GOT3 (cell line): ENCODE data around the gene CEP55.
A peak's percentile ranks its signal among the peaks of the same experiment; 100 is the strongest.

Experiments
- DNase-seq: peaks from one replicate; lab custom pipeline; 2025; ENCODE audit warnings: mixed read lengths; lab: John Stamatoyannopoulos, UW

The CEP55 gene

GRCh38 chr10:93469454-93469853, 27.0 kb upstream of the CEP55 start:
- no peak for DNase-seq

GRCh38 chr10:93471110-93471651, 25.2 kb upstream of the CEP55 start:
- DNase-seq = no peak

- DNase-seq = no peak
Observed at GRCh38 chr10:93473161-93473560, 23.3 kb upstream of the CEP55 start.

- no peak for DNase-seq
Observed at GRCh38 chr10:93473804-93474472, 22.5 kb upstream of the CEP55 start.

- no peak for DNase-seq
Observed at GRCh38 chr10:93475227-93475626, 21.2 kb upstream of the CEP55 start.

GRCh38 chr10:93475871-93476270, 20.5 kb upstream of the CEP55 start:
- no peak for DNase-seq

GRCh38 chr10:93476756-93477155, 19.7 kb upstream of the CEP55 start:
- no peak for DNase-seq

GRCh38 chr10:93478873-93479272, 17.5 kb upstream of the CEP55 start:
- DNase-seq = no peak

GRCh38 chr10:93481637-93482144, 14.7 kb upstream of the CEP55 start:
- DNase-seq = no peak

- peak; percentile 19 for DNase-seq
Observed at GRCh38 chr10:93482145-93482834, 14.1 kb upstream of the CEP55 start, which contains the start of gene MYOF. Gene MYOF, minus strand, starts transcription at chr10:93482334. Its CDS starts 140 bp downstream, at chr10:93482194.

GRCh38 chr10:93485690-93486089, 10.7 kb upstream of the CEP55 start:
- DNase-seq = no peak

- DNase-seq = no peak
Observed at GRCh38 chr10:93488956-93489528, 7.4 kb upstream of the CEP55 start.

GRCh38 chr10:93491602-93492121, 4.8 kb upstream of the CEP55 start:
- DNase-seq = no peak

GRCh38 chr10:93493162-93493561, 3.2 kb upstream of the CEP55 start:
- DNase-seq = no peak

- no peak for DNase-seq
Observed at GRCh38 chr10:93494494-93494893, 1.9 kb upstream of the CEP55 start.

- no peak for DNase-seq
Observed at GRCh38 chr10:93495654-93496321, 624 bp upstream of the CEP55 start.

- DNase-seq = no peak
Observed at GRCh38 chr10:93498166-93498565, 1.8 kb downstream of the CEP55 start.

GRCh38 chr10:93501650-93502049, 5.2 kb downstream of the CEP55 start:
- no peak for DNase-seq

- no peak for DNase-seq
Observed at GRCh38 chr10:93503075-93503474, 6.7 kb downstream of the CEP55 start.

GRCh38 chr10:93505075-93505474, 8.7 kb downstream of the CEP55 start:
- DNase-seq = no peak

- no peak for DNase-seq
Observed at GRCh38 chr10:93509816-93510215, 13.4 kb downstream of the CEP55 start.

- DNase-seq = no peak
Observed at GRCh38 chr10:93512565-93512964, 16.2 kb downstream of the CEP55 start.
